Measurements from ENCODE around the gene CYP3A4.
"Not testable (repeated sequence)": the region's sequence is repeated elsewhere in the genome, so short reads cannot be mapped to it uniquely, and the experiment has no call there.

The CYP3A4 gene

GRCh38 chr7:99784007-99784406, at the start of gene CYP3A4:
TSS of gene CYP3A4 (minus strand) at chr7:99784184. CDS start at chr7:99784081, 103 bp downstream.
- DNase-seq (ENCODE audit: low spot score) = no peak

DNA sequence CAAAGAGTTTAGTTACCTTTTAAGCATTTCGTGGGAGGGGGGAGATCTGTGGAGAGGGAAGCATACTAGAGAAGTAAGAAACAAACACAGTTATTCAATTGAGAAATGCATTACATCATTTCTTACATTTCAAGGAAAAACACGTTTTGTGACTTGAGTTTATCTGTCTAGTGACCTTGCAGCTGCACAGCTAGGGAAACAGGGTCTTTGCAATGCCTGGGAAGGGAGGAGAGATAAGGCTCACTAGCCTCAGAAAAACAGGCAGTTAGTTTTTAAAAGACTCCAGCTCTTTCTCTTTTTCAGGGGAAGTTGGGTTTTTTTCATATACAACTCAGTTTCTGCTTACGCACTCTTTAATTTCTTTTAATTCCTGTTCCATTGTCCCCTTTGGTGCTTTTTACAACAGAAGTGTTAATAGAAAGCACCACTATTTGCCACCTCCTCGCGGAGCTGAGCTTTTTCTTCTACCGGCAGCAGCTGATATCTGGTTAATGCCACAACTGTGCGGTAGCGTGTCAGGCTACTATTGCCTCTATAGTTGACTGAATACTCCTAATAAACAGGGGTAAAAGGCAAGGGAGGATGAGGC, 49.4 kb upstream of the CYP3A4 start:
- no peak for DNase-seq (ENCODE audit: low spot score)

- DNase-seq (ENCODE audit: low spot score) = no peak
Observed at GRCh38 chr7:99831595-99831994, 47.6 kb upstream of the CYP3A4 start.

DNA sequence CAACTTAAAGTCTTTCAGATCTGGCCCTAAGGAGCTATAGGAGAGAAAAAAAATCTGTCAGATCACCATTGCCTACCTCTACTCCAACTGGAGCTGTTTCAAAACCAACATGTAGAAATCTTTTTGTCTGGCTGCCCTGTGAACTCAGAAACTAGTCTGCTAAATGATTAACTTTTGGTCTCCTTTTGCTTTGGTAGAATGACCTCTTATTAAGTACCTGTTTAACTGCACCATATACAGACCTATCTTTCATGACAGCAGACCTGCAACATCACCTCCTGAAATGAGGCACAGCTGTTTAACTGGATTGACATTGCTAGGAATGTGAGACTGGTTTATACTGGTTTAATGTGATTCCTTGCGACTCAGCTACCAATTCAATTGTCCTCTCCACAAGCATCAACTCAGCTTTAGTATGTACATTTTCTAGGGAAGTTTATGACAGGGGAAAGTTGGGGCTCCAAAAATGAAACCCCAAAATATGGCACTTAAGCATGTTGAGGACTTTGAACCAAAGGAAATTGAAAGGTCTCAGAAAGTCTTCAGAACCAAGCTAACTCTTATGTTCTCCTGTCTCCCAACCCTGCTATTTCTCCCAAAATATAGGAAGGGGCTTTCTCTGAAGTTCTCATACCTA, 45.7 kb upstream of the CYP3A4 start:
- no peak for DNase-seq (ENCODE audit: low spot score)

GRCh38 chr7:99828811-99829210, 44.8 kb upstream of the CYP3A4 start:
- no peak for DNase-seq (ENCODE audit: low spot score)

DNA sequence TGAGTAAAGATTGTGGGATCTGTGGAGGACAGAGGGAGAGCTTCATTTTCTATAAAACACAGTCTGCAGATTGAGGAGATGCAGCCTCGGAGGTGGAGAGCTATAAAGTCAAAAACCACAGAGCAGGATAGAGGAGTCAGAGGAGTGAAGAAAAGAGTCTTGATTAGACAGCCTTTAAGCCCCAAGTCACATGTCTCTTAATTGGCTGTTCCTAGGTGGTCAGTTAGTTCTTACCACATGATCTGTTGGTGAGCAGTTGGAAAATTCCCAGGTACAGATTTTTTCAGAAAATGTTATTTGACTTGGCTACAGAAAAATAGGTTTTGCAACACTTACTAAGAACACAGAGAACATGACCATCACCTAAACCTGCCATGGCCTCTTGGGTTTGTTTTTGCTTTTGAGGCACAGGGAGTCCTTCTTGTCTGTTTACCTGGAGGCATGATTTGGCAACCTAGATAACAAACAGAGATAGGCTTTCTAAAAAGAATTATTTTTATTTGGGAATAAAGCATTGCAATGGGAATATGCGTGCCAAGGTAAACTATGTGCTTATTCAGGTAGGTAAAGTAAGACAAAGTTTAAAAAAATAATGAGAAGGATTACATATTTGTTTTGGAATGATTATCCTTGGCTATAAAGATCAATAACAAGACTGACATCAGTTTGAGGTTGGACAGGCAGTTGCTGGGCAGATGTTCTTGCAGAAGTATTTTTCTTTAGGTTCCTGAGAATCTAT, 43.2 kb upstream of the CYP3A4 start:
- DNase-seq (ENCODE audit: low spot score) = no peak

DNA sequence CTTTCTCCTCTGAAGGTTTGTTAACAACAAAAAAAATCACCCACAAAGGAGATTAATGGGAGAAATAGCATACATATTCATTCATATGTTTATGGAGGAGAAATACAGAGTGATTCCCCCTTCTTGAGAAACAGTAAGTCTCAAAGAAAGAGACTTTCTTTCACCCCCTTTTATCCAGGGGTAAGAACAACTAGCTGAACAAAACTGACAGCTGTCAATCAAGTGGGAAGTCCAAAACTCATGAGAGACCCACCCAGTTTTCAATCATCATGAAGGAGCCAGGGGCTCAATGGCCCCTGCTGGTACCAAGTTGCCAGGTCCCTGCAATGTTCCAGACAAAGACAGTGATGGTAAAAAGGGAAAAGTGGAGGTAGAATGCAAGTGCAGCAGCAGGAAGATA, 41.9 kb upstream of the CYP3A4 start:
- no peak for DNase-seq (ENCODE audit: low spot score)

DNA sequence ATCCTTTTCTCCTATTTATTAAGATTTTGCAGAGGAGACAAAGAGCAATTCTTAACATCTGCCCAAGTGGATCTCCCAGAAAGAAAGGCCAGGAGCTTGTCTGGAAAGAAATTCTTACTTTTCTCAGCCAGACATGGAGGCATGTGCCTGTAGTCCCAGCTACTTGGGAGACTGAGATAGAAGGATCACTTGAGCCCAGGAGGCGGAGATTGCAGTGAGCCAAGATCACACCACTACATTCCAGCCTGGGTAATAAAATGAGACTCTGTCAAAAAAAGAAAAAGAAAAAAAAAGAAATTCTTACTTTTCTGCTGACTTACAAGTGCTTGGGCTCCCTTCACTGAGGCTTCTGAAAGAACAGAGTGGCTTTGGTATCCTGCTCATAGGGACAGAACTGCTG, 41.5 kb upstream of the CYP3A4 start:
- no peak for DNase-seq (ENCODE audit: low spot score)

GRCh38 chr7:99824091-99824490, 40.1 kb upstream of the CYP3A4 start:
- DNase-seq (ENCODE audit: low spot score) = no peak

GRCh38 chr7:99822731-99823718, 39.0 kb upstream of the CYP3A4 start:
- DNase-seq (ENCODE audit: low spot score) = no peak

DNA sequence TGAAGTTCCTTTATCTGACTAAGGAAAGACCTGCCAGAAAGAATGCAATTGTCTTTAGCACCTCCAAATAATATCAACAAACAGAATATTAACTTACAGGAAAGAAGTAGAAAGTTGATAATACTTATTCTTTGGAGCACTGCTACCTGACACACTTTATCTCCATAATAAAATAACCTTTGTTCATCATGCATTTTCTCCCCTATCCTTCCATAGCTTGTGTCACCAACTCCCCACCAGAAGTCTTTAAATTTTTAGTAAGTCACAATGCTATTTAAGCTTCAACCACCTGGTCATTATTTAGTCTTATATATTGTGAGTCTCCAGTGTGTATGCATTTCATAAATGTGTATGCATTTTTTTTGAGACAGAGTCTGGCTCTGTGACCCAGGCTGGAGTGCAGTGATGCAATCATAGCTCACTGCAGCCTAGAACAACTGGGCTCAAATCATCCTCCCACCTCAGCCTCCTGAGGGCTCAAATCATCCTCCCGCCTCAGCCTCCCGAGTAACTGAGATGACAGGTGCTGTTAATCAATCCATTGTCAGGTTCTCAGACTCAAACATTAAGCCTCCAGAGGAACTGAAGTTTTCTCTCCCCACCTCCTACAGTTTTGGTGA, 36.5 kb upstream of the CYP3A4 start:
- DNase-seq (ENCODE audit: low spot score) = no peak

DNA sequence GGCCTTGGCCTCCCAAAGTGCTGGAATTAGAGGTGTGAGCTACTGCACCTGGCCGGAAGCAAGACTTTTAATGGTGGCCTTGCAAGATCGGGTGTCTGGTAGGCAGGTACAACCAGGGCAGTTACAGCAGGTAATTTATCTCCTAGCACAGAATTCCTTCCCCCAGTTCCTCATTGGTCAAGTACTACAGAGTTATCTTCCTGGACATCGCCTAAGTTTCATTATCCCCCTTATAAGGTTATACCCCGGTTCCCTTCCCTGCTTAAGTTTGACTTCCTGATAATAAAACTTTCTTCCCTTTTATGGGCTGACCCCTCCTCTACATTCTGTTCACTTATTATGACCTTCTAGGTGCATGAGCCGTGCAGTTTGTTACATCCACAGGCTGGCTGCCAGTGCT, 24.8 kb upstream of the CYP3A4 start:
- no peak for DNase-seq (ENCODE audit: low spot score)

GRCh38 chr7:99806839-99807478, 23.0 kb upstream of the CYP3A4 start:
- DNase-seq (ENCODE audit: low spot score) = no peak

GRCh38 chr7:99805641-99806040, 21.7 kb upstream of the CYP3A4 start:
- no peak for DNase-seq (ENCODE audit: low spot score)

GRCh38 chr7:99803118-99803517, 19.1 kb upstream of the CYP3A4 start:
- DNase-seq (ENCODE audit: low spot score) = not testable (repeated sequence)

GRCh38 chr7:99801407-99801806, 17.4 kb upstream of the CYP3A4 start:
- DNase-seq (ENCODE audit: low spot score) = not testable (repeated sequence)

DNA sequence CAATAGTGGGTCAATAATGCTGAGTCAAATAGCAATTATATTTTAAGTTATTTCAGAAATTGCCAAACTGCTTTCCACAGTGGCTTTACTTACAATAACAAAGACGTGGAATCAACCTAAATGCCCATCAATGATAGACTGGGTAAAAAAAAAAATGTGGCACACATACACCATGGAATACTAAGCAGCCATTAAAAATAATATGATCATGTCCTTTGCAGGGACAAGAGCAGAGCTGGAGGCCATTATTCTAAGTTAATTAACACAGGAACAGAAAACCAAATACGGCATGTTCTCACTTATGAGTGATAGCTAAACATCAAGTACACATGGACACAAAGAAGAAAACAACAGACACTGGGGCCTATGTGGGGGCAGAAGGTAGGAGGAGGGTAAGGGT, 15.0 kb upstream of the CYP3A4 start:
- DNase-seq (ENCODE audit: low spot score) = no peak

GRCh38 chr7:99795864-99796263, 11.9 kb upstream of the CYP3A4 start:
- not testable (repeated sequence) for DNase-seq (ENCODE audit: low spot score)

- DNase-seq (ENCODE audit: low spot score) = no peak
Observed at GRCh38 chr7:99794585-99795502, 10.9 kb upstream of the CYP3A4 start.

DNA sequence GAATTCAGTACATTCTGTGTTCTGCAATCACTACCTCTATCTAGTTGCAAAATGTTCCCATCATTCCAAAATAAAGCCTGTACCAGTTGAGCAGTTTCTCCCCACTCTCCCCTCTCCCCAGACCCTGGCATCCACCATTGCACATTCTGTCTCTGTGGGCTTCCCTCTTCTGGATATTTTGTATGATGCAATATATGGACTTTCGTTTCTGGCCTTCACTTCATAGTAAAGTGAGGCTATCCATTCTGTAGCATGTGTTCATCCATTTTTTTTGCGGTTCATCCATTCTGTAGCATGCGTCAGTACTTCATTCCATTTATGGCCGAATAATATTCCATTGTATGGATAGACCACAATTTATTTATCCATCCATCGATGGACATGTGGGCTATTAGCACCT, 9.5 kb upstream of the CYP3A4 start:
- no peak for DNase-seq (ENCODE audit: low spot score)

Data from hepatic stellate cell (primary cell).